ENCODE data around the gene ESPNL. TPM values are rescaled to one million over a fixed set of nuclear protein-coding genes. Genes with fewer than 3 reads are reported as not detected.

Gene ESPNL
- total RNA-seq, 4 donors from 2014 or later, result 0.78 to 1.3 (median 0.83) TPM; not detected in 1

DNA sequence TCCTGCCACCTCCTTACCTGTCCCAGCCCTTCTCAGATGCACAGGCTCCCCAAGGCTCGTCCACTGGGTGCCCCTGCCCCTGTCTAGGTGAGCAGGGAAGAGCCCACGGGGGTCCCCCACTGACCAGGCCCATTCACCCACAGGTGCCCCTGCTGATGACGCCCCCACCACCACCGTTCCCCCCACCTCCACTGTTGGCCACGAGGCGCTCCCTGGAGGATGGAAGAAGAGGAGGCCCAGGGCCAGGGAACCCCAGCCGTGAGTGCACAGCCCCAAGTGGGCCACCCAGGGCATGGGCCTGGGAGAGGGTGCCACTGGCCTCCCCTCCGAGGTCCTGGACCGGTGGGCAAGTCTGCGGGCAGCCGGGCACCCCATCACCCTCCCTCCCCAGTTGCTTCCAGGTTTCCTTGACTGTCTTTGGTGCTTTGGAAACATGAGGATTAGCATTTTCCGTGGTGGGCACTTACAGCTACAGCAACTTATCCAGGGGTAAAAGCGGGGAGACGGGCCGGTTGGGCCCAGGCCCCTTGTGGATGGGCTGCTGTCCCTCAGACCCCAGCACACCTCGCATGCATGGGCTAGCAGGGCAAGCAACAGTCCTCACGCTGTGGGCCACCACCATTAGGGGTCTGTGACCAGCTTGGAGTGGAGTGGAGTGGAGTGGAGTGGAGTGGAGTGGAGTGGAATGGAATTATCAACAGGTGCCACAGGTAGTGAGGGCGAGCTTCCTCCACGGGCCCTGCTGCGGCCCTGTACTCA lies 25.2 kb downstream of the ESPNL start:
- H3K27ac ChIP-seq (replicated peaks in 1 of 4), result no peak overlapping the region
- H3K27me3 ChIP-seq, result peaks cover 0 to 5% (median 0%) of the 10 kb centered on the region in 4 donors
- peaks cover 5 to 17% (median 13%) of the 10 kb centered on the region in 4 donors for H3K4me1 ChIP-seq
- H3K36me3 ChIP-seq, result peaks cover 0 to 3% (median 0%) of the 10 kb centered on the region in 4 donors
- TF ChIP-seq POLR2A (IDR thresholded peaks at IDR 0.05; ENCODE audit: low read depth), result no peak
- no peak for TF ChIP-seq EP300 (IDR thresholded peaks at IDR 0.05)
- no peak for TF ChIP-seq POLR2AphosphoS5 (IDR thresholded peaks at IDR 0.05)
- TF ChIP-seq, protein P1, sequence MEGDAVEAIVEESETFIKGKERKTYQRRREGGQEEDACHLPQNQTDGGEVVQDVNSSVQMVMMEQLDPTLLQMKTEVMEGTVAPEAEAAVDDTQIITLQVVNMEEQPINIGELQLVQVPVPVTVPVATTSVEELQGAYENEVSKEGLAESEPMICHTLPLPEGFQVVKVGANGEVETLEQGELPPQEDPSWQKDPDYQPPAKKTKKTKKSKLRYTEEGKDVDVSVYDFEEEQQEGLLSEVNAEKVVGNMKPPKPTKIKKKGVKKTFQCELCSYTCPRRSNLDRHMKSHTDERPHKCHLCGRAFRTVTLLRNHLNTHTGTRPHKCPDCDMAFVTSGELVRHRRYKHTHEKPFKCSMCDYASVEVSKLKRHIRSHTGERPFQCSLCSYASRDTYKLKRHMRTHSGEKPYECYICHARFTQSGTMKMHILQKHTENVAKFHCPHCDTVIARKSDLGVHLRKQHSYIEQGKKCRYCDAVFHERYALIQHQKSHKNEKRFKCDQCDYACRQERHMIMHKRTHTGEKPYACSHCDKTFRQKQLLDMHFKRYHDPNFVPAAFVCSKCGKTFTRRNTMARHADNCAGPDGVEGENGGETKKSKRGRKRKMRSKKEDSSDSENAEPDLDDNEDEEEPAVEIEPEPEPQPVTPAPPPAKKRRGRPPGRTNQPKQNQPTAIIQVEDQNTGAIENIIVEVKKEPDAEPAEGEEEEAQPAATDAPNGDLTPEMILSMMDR (IDR thresholded peaks at IDR 0.05), result no peak
- no peaks in the 10 kb centered on the region for H3K9me3 ChIP-seq
- H3K4me3 ChIP-seq, result no peak overlapping the region
- DNase-seq (ENCODE audit: extremely low spot score), result no peak
- 86% methylated on average over 17 of the region's 20 CpGs for WGBS
- intact Hi-C loops (cut with DNase I), result no loop called here

DNA sequence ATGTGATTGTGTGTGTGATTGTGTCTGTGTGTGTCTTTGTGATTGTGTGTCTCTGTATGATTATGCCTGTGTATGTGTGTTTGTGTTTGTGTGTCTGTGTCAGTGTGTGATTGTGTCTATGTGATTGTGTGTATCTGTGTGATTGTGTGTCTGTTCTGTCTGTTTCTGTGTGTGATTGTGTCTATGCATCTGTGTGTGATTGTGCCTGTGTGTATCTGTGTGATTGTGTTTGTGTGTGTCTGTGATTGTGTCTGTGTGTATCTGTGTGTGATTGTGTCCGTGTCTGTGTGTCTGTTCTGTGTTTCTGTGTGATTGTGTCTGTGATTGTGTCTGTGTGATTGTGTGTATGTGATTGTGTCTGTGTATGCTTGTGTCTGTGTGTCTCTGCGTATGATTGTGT lies 26.2 kb downstream of the ESPNL start:
- intact Hi-C loops (cut with DNase I), result no loop called here
- Histone ChIP-seq H3K27ac (replicated peaks in 1 of 4) (no peak overlapping the region), H3K36me3 (peaks cover 0 to 11% (median 0%) of the 10 kb centered on the region in 4 donors), H3K4me3 (no peak overlapping the region), H3K4me1 (peaks cover 5 to 15% (median 11%) of the 10 kb centered on the region in 4 donors), H3K27me3 (peaks cover 0 to under 1% (median 0%) of the 10 kb centered on the region in 4 donors), H3K9me3 (no peaks in the 10 kb centered on the region)
- 95% methylated on average over 2 of the region's 2 CpGs for WGBS
- no peak for DNase-seq (ENCODE audit: extremely low spot score)
- no peak for TF ChIP-seq EP300 (IDR thresholded peaks at IDR 0.05)

DNA sequence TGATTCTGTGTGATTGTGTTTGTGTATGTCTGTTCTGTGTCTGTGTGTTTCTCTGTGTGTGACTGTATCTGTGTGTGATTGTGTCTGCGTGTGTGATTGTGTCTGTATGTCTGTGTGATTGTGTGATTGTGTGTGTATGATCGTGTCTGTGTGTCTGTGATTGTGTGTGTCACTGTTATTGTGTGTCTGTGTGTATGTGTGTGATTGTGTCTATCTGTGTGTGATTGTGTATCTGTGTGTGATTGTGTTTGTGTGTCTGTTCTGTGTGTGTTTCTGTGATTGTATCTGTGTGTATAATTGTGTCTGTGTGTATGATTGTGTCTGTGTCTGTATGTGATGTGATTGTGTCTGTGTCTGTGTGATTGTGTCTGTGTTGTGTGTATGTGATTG lies 26.6 kb downstream of the ESPNL start:
- WGBS, result 100% methylated on average over 2 of the region's 2 CpGs
- H3K27ac ChIP-seq (replicated peaks in 1 of 4), result no peak overlapping the region
- peaks cover 5 to 15% (median 11%) of the 10 kb centered on the region in 4 donors for H3K4me1 ChIP-seq
- no peaks in the 10 kb centered on the region for H3K27me3 ChIP-seq
- H3K9me3 ChIP-seq, result no peaks in the 10 kb centered on the region
- intact Hi-C loops (cut with DNase I), result no loop called here
- TF ChIP-seq EP300 (IDR thresholded peaks at IDR 0.05), result no peak
- TF ChIP-seq POLR2A (IDR thresholded peaks at IDR 0.05; ENCODE audit: low read depth), result no peak
- TF ChIP-seq POLR2AphosphoS5 (IDR thresholded peaks at IDR 0.05), result no peak
- TF ChIP-seq, protein P1 (IDR thresholded peaks at IDR 0.05), result no peak
- no peak for DNase-seq (ENCODE audit: extremely low spot score)
- H3K4me3 ChIP-seq, result no peak overlapping the region
- H3K36me3 ChIP-seq, result peaks cover 0 to 16% (median 0%) of the 10 kb centered on the region in 4 donors

DNA sequence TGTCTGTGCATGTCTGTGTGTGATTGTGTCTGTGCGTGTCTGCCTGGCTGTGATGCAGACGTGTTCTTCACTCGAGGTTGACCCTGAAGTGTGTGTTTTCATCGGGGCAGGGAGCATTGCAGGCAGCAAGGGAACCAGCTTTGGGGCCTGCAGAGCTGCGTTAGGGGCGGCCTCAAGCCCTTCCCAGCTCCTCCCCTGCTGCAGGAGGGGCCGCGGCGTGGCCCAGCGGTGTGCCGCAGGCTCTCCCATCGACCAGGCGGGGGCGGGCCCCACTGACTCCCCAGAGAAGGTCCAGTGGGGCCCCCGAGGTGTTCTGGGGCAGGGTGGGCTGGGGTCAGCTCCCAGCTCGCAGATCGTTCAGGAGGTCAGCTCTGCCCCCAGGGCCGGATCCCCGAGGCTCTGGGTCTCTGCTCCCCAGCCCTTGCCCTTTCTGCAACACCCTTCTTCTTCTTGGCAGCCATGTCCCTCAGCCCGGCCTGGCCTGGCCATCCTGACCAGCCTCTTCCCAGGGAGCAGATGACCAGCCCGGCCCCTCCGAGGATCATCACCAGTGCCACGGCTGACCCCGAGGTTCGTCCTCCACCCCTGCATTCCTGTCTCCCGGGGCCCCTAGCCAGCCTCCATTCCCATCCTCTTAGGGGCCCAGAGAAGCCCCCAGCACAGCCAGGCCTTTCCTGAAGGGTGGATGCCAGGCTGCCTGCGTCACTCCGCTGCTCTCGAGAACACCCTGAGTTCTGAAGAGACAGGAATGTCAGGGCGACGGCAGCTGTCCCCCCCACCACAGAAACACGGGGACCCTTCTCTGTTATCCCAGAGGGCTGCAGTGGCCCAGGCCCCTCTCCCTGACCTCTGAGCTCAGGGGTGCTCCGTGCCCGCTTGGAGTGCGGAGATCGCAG lies 27.3 kb downstream of the ESPNL start:
- intact Hi-C loops (cut with DNase I), result no loop called here
- WGBS, result 47% methylated on average over 16 of the region's 36 CpGs
- Histone ChIP-seq H3K9me3 (no peaks in the 10 kb centered on the region), H3K27me3 (no peaks in the 10 kb centered on the region), H3K36me3 (peaks cover 0 to 17% (median 0%) of the 10 kb centered on the region in 4 donors), H3K27ac (replicated peaks in 1 of 4) (peak overlapping the region in 1 of 4 donors; percentile 10), H3K4me1 (peaks cover 5 to 15% (median 11%) of the 10 kb centered on the region in 4 donors), H3K4me3 (peak overlapping the region; percentile 23 to 43 (median 34))
- DNase-seq (ENCODE audit: extremely low spot score), result no peak
- TF ChIP-seq POLR2AphosphoS5 (IDR thresholded peaks at IDR 0.05) (no peak), EP300 (IDR thresholded peaks at IDR 0.05) (no peak), POLR2A (IDR thresholded peaks at IDR 0.05; ENCODE audit: low read depth) (no peak)
- TF ChIP-seq, protein P1 (IDR thresholded peaks at IDR 0.05), result peak in 1 of 3 experiments; percentile 26

DNA sequence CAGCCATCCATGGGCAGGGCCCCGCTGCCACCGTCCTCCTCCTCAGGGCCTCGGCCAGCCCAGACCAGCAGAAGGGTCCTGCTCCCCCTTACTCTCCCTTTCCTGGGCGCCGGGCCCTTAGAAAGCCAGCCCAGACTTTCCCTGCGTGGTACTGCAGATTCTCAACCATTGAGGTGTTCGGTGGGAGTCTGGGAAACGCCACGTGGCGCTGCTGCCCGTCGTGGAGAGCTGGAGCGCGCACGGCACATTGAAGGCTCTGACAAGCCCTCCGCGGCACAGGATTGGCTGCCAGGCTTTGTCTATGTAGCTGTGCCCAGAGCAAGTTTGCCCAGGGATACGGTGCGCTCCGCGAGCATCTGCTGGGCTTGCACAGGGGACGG lies 27.9 kb downstream of the ESPNL start:
- peak overlapping the region in 1 of 4 donors; percentile 10 for H3K27ac ChIP-seq (replicated peaks in 1 of 4)
- H3K36me3 ChIP-seq, result peaks cover 0 to 17% (median 0%) of the 10 kb centered on the region in 4 donors
- intact Hi-C loops (cut with DNase I), result no loop called here
- H3K4me1 ChIP-seq, result peaks cover 5 to 15% (median 11%) of the 10 kb centered on the region in 4 donors
- no peak for TF ChIP-seq POLR2AphosphoS5 (IDR thresholded peaks at IDR 0.05)
- no peak for TF ChIP-seq EP300 (IDR thresholded peaks at IDR 0.05)
- TF ChIP-seq POLR2A (IDR thresholded peaks at IDR 0.05; ENCODE audit: low read depth), result no peak
- TF ChIP-seq, protein P1 (IDR thresholded peaks at IDR 0.05), result no peak
- 89% methylated on average over 19 of the region's 22 CpGs for WGBS
- DNase-seq (ENCODE audit: extremely low spot score), result no peak
- H3K27me3 ChIP-seq, result no peaks in the 10 kb centered on the region
- no peaks in the 10 kb centered on the region for H3K9me3 ChIP-seq
- H3K4me3 ChIP-seq, result peak overlapping the region in 1 of 4 donors; percentile 43

All from esophagus muscularis mucosa (tissue), 4 donors.